DND-41 (cell line): Measurements from ENCODE around the gene STARD13.

ENCODE experiments used
- ATAC-seq: fragments of 200-7000 bp; cut with Tn5 transposase; 3 replicates; pipeline ENCODE4 v1.9.1; 2021; ENCODE audit warnings: low read depth; ENCODE audit not compliant: insufficient read depth
- DNase-seq: peaks from one replicate; pipeline ENCODE4 v3.0.0-alpha.2; 2020
- H2AFZ ChIP-seq: 2 replicates; pipeline ENCODE4 v1.6.0; 2012; ENCODE audit warnings: low read depth, low read length
- H3K27ac ChIP-seq: 2 replicates; pipeline ENCODE4 v1.5.1; 2012; ENCODE audit warnings: low read length, inconsistent platforms
- H3K27me3 ChIP-seq: fragments of 200-600 bp; sonication (generic); 2 replicates; pipeline ENCODE4 v1.6.0; 2012; ENCODE audit warnings: low read length, mild to moderate bottlenecking, inconsistent platforms; ENCODE audit not compliant: insufficient read depth, poor library complexity
- H3K36me3 ChIP-seq: 2 replicates; pipeline ENCODE4 v1.5.1; 2012; ENCODE audit warnings: low read length, inconsistent platforms; ENCODE audit not compliant: insufficient read depth
- H3K4me1 ChIP-seq: 2 replicates; pipeline ENCODE4 v1.5.1; 2012; ENCODE audit warnings: mild to moderate bottlenecking, low read length; ENCODE audit not compliant: insufficient read depth
- H3K4me2 ChIP-seq: 2 replicates; pipeline ENCODE4 v1.6.0; 2012; ENCODE audit warnings: mild to moderate bottlenecking, moderate library complexity, low read length, inconsistent platforms; ENCODE audit not compliant: insufficient read depth
- H3K4me3 ChIP-seq, 2 experiments: fragments of 200-600 bp in 1 of 2; shearing (Covaris generic) in 1 of 2; 2 replicates each; pipeline ENCODE4 v1.5.1; 2012 to 2016; ENCODE audit warnings: inconsistent platforms in 2 of 2, low read length in 2 of 2, mild to moderate bottlenecking in 2 of 2, low read depth in 1 of 2, moderate library complexity in 1 of 2
- H3K79me2 ChIP-seq: 2 replicates; pipeline ENCODE4 v1.6.0; 2012; ENCODE audit warnings: low read length, inconsistent platforms; ENCODE audit not compliant: insufficient read depth
- H3K9ac ChIP-seq: 2 replicates; pipeline ENCODE4 v1.6.0; 2012; ENCODE audit warnings: low read depth, mild to moderate bottlenecking, inconsistent platforms, low read length, moderate library complexity
- H3K9me3 ChIP-seq: 2 replicates; pipeline ENCODE4 v1.5.1; 2012; ENCODE audit warnings: low read length, moderate library complexity, mild to moderate bottlenecking, inconsistent platforms; ENCODE audit not compliant: insufficient read depth, severe bottlenecking
- H4K20me1 ChIP-seq: 2 replicates; pipeline ENCODE4 v1.6.0; 2012; ENCODE audit warnings: low read length; ENCODE audit not compliant: insufficient read depth
- EZH2 ChIP-seq: IDR thresholded peaks from 3 replicates; pipeline ENCODE4 v1.6.1; 2012; ENCODE audit warnings: borderline replicate concordance, low read depth, mild to moderate bottlenecking, moderate library complexity, low read length, inconsistent platforms; ENCODE audit not compliant: severe bottlenecking
- TF ChIP-seq, protein P1 (sequence below): IDR thresholded peaks from 2 replicates; pipeline ENCODE4 v1.5.1; 2012; ENCODE audit warnings: borderline replicate concordance, low read length, moderate library complexity, mild to moderate bottlenecking; ENCODE audit not compliant: poor library complexity, severe bottlenecking; ENCODE audit errors: extremely low read depth

Gene STARD13

DNA sequence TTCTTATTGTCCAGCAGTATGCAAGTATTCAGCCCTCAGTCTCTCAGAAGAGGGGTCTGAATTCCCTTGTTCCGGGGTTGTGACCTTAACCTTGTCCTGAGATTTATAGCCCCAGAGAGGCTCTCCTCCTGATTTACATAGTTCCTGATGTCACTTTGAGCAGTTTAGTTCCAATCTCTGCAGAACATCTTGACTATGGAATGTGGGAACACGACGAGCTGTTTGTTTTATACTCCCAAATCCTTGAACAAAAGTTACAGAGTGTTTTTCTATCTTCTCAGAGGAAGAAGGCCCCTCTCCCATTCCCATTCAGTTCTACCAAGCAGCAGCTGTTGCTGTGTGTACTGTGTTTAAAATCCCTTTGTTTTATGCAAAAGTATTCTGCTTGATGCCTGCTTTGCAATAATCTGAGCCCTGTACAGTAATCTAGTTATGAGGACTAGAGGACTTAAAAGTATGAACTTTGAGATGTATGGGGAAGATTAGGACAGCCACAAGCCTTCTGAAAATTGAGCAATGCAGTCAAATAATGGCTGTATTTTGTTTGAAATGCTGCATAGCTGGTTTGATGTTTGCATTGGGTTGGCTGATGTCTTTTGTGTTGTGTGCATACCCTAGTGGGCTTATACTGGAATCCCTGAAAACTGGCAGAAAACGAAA lies 194.7 kb downstream of the STARD13 start:
- Histone ChIP-seq H3K36me3 (no peaks in the 10 kb centered on the region), H3K79me2 (no peaks in the 10 kb centered on the region), H4K20me1 (no peaks in the 10 kb centered on the region), H3K27ac (no peak overlapping the region), H2AFZ (no peak overlapping the region), H3K9ac (no peak overlapping the region), H3K4me1 (no peaks in the 10 kb centered on the region), H3K27me3 (no peaks in the 10 kb centered on the region), H3K9me3 (no peaks in the 10 kb centered on the region), H3K4me3 (no peak overlapping the region), H3K4me2 (no peak overlapping the region)
- no peak for ATAC-seq
- no peak for DNase-seq
- TF ChIP-seq, protein P1, sequence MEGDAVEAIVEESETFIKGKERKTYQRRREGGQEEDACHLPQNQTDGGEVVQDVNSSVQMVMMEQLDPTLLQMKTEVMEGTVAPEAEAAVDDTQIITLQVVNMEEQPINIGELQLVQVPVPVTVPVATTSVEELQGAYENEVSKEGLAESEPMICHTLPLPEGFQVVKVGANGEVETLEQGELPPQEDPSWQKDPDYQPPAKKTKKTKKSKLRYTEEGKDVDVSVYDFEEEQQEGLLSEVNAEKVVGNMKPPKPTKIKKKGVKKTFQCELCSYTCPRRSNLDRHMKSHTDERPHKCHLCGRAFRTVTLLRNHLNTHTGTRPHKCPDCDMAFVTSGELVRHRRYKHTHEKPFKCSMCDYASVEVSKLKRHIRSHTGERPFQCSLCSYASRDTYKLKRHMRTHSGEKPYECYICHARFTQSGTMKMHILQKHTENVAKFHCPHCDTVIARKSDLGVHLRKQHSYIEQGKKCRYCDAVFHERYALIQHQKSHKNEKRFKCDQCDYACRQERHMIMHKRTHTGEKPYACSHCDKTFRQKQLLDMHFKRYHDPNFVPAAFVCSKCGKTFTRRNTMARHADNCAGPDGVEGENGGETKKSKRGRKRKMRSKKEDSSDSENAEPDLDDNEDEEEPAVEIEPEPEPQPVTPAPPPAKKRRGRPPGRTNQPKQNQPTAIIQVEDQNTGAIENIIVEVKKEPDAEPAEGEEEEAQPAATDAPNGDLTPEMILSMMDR: no peak
- no peak for TF ChIP-seq EZH2

DNA sequence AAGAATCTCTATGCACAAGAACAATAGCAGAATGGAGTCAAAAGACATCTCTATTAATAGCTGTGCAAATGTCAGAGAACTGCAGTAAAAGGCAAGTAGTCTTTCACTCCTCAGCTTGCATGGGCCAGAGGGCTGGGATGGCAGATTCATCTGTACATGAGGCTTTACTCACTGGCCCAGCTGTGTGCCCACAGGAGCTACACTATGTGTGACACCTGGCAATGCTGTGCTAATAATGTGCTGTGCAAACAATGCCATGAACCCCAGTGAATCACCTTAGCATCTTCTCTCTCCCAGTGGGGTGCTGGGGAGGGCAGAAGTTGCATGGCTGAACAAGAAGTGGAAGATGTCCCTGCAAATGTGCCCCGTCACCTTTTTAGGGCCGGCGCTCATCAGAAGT lies 196.2 kb downstream of the STARD13 start:
- H2AFZ ChIP-seq: no peak overlapping the region
- no peak overlapping the region for H3K27ac ChIP-seq
- no peaks in the 10 kb centered on the region for H3K36me3 ChIP-seq
- H3K9me3 ChIP-seq: no peaks in the 10 kb centered on the region
- ATAC-seq (no peak), DNase-seq (no peak)
- H3K27me3 ChIP-seq: no peaks in the 10 kb centered on the region
- no peaks in the 10 kb centered on the region for H4K20me1 ChIP-seq
- H3K4me2 ChIP-seq: no peak overlapping the region
- H3K79me2 ChIP-seq: no peaks in the 10 kb centered on the region
- no peaks in the 10 kb centered on the region for H3K4me1 ChIP-seq
- no peak overlapping the region for H3K4me3 ChIP-seq
- TF ChIP-seq, protein P1: no peak
- TF ChIP-seq EZH2: no peak
- no peak overlapping the region for H3K9ac ChIP-seq

DNA sequence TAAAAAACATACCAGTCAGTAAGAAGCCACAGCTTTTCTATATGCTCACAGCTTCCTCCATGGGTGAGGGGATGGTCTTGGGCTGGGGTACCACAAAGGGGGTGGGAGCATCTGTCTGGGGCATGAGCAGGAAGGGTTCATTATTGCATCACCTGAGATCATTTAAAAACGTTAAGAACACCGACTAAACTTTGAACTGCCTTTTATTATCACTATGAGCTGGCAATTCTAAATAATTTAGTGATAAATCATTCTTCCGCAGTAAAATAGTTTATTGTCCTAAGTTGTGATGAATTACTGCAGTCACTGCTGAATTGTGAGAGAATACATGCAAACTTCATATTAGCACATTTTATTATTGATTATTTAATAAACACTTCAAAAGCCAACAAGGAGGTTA lies 197.8 kb downstream of the STARD13 start:
- TF ChIP-seq, protein P1: no peak
- no peak for TF ChIP-seq EZH2
- Histone ChIP-seq H4K20me1 (no peaks in the 10 kb centered on the region), H3K79me2 (no peaks in the 10 kb centered on the region), H3K4me2 (no peak overlapping the region), H3K27me3 (no peaks in the 10 kb centered on the region), H3K36me3 (no peaks in the 10 kb centered on the region), H3K9ac (no peak overlapping the region), H2AFZ (no peak overlapping the region), H3K9me3 (no peaks in the 10 kb centered on the region), H3K27ac (no peak overlapping the region), H3K4me3 (no peak overlapping the region), H3K4me1 (no peaks in the 10 kb centered on the region)
- ATAC-seq (no peak), DNase-seq (no peak)

DNA sequence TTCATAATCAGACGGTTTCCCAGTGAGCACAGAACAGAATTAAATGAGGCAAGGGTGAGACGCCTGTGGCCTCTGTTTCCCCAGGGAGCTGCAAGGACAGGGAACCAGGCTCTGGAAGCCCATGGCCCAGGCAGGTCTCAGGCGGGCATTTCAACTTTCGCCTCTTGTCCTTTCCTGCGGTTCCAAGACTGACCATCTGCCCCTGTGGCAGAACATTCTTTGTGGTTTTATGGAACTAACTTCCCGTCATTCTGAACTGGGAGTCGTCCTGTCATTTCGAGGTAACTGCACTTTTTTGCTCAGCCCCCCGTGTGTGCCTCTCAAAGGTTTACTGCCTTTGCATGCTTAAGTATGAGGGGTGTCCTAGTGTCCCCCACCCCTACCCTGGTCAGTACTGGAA lies 198.5 kb downstream of the STARD13 start:
- Histone ChIP-seq H3K9me3 (no peaks in the 10 kb centered on the region), H3K4me3 (no peak overlapping the region), H3K4me2 (no peak overlapping the region), H4K20me1 (no peaks in the 10 kb centered on the region), H2AFZ (no peak overlapping the region), H3K9ac (no peak overlapping the region), H3K27ac (no peak overlapping the region), H3K79me2 (no peaks in the 10 kb centered on the region), H3K36me3 (no peaks in the 10 kb centered on the region), H3K27me3 (no peaks in the 10 kb centered on the region), H3K4me1 (no peaks in the 10 kb centered on the region)
- DNase-seq: no peak
- no peak for ATAC-seq
- TF ChIP-seq, protein P1: no peak
- TF ChIP-seq EZH2: no peak
